ENCODE data around the gene MBD3L3.

DNA sequence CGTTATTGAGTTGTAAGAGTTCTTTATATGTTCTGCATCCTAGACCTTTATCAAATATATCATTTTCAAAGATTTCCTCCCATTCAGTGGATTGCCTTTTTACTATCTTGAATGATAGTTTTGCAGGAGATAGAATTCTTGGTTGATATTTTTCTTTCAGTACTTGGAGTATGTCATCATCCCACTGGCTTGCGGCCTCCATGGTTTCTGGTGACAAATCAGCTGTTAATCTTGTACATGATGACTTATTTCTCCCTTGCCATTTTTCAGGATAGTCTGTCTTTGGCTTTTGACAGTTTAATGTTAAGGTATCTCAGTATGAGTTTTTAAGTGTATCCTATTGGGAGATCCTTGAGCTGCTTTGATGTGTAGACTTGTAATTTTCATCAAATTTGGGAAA is 19.5 kb upstream of the MBD3L3 start:
- no peak for TF ChIP-seq CTCF (IDR thresholded peaks at IDR 0.05 in 4 of 5, conservative IDR thresholded peaks at IDR 0.05 in 1 of 5)
- no peak for TF ChIP-seq POLR2A (IDR thresholded peaks at IDR 0.05)

All from gastrocnemius medialis (tissue), 4 donors.